NT2/D1 (cell line): ENCODE measurements around the gene GTPBP8.

Experiments
- DNase-seq: peaks from one replicate; pipeline ENCODE4 v3.0.0-alpha.2; 2011; ENCODE audit warnings: low read depth, low spot score
- H3K27me3 ChIP-seq: 2 replicates; pipeline ENCODE4 v1.6.0; 2011; ENCODE audit warnings: mild to moderate bottlenecking; ENCODE audit not compliant: insufficient read length, insufficient read depth
- H3K36me3 ChIP-seq: 2 replicates; pipeline ENCODE4 v1.6.1; 2011; ENCODE audit warnings: mild to moderate bottlenecking, low read length, mixed read lengths; ENCODE audit not compliant: insufficient read depth, insufficient read length
- H3K4me1 ChIP-seq: 2 replicates; pipeline ENCODE4 v1.5.1; 2011; ENCODE audit not compliant: insufficient read depth, insufficient read length
- H3K4me3 ChIP-seq: 2 replicates; pipeline ENCODE4 v1.5.1; 2011; ENCODE audit warnings: low read depth; ENCODE audit not compliant: insufficient read length
- H3K9ac ChIP-seq: 2 replicates; pipeline ENCODE4 v1.6.0; 2011; ENCODE audit warnings: low read depth; ENCODE audit not compliant: insufficient read length
- H3K9me3 ChIP-seq: 2 replicates; pipeline ENCODE4 v1.5.1; 2011; ENCODE audit warnings: mild to moderate bottlenecking, low read length; ENCODE audit not compliant: insufficient read depth
- SUZ12 ChIP-seq: IDR thresholded peaks from 2 replicates; pipeline ENCODE4 v1.6.1; 2011; ENCODE audit not compliant: insufficient read length, insufficient read depth; ENCODE audit errors: extremely low read depth
- YY1 ChIP-seq: IDR thresholded peaks from 2 replicates; pipeline ENCODE4 v1.6.1; 2011; ENCODE audit not compliant: insufficient read length, insufficient read depth
- ZNF274 ChIP-seq: IDR thresholded peaks from 2 replicates; pipeline ENCODE4 v1.6.1; 2011; ENCODE audit warnings: mild to moderate bottlenecking, low read depth, low read length

The GTPBP8 gene

GRCh38 chr3:112990672-112991602, at the start of gene GTPBP8:
Gene GTPBP8 (plus strand): TSS chr3:112990984. CDS start chr3:112991000, 16 bp downstream.
- H3K36me3 ChIP-seq: peaks cover 28% of the 10 kb centered on the region
- no peaks in the 10 kb centered on the region for H3K9me3 ChIP-seq
- H3K9ac ChIP-seq: peak within 1 kb of the TSS; percentile 99
- peak; percentile 67 for TF ChIP-seq YY1
- no peak for TF ChIP-seq ZNF274
- no peak for TF ChIP-seq SUZ12
- peak; percentile 84 for DNase-seq
- no peaks in the 10 kb centered on the region for H3K27me3 ChIP-seq
- H3K4me3 ChIP-seq: peak within 1 kb of the TSS; percentile 93
- H3K4me1 ChIP-seq: no peaks in the 10 kb centered on the region

- H3K4me3 ChIP-seq: no peak overlapping the region
- no peaks in the 10 kb centered on the region for H3K27me3 ChIP-seq
- no peaks in the 10 kb centered on the region for H3K36me3 ChIP-seq
- no peaks in the 10 kb centered on the region for H3K9me3 ChIP-seq
- no peak for TF ChIP-seq ZNF274
- no peak for TF ChIP-seq SUZ12
- TF ChIP-seq YY1: no peak
- H3K9ac ChIP-seq: no peak overlapping the region
- no peak for DNase-seq
- no peaks in the 10 kb centered on the region for H3K4me1 ChIP-seq
Measured at GRCh38 chr3:112948346-112948838, 42.4 kb upstream of the GTPBP8 start.

DNA sequence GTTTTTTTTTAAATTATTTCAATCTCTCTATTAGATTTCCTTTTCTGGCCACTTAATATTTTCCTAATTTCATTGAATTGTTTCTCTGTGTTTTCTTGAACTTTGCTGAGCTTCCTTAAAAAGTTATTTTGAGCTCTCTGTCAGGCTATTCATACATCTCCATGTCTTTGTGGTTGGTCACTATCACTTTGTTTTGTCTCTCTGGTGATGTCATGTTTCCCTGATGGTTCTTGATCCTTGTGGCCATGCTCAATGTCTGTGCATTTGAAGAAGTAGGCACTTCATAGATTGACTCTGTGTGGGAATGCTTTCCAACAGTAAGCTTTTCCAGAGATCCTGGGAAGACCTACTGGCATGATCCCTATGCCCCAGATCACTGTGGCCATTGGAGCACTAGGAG, 34.4 kb upstream of the GTPBP8 start:
- no peaks in the 10 kb centered on the region for H3K36me3 ChIP-seq
- H3K27me3 ChIP-seq: no peaks in the 10 kb centered on the region
- no peaks in the 10 kb centered on the region for H3K4me1 ChIP-seq
- TF ChIP-seq ZNF274: no peak
- no peak for TF ChIP-seq YY1
- no peak for DNase-seq
- no peak overlapping the region for H3K9ac ChIP-seq
- no peaks in the 10 kb centered on the region for H3K9me3 ChIP-seq
- H3K4me3 ChIP-seq: no peak overlapping the region

DNA sequence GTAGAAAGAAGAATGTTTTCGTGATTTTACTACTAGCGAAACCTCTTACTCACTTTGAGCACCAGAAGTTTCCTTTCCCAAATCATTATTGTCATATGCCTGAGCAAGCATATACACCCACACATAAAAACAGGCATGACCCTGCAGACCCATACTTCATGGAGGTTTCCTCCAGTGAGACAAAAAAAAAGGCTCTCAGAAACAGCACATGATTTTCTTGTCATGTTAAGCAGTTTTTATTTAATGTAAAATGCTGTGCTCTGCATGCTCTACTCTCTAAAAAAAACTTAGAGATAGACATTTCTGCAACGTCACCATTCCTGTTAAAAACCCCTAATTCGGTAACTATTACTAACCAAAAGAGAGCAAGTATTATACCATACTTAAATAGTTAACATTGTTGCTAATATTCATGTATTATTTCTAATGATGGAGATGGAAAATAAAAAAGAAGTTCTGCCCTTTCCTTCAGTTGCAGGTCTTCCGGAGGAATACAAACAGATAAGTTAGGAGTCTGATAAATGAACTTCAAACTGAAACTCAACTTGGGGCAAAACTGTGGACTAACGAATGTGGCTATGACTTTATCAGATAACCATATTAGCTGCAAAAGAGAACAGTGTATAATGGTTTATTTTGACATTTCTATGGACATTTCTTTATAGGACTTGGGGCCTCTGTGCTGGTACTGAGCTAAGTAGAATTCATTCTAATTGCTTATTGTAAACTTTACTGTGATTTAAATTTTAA, 31.8 kb upstream of the GTPBP8 start:
- H3K27me3 ChIP-seq: no peaks in the 10 kb centered on the region
- no peak overlapping the region for H3K4me3 ChIP-seq
- no peaks in the 10 kb centered on the region for H3K36me3 ChIP-seq
- DNase-seq: no peak
- no peaks in the 10 kb centered on the region for H3K4me1 ChIP-seq
- H3K9ac ChIP-seq: no peak overlapping the region
- TF ChIP-seq YY1 (no peak), SUZ12 (no peak), ZNF274 (no peak)
- peaks cover 13% of the 10 kb centered on the region; the same call in 1 of the 2 replicates for H3K9me3 ChIP-seq

DNA sequence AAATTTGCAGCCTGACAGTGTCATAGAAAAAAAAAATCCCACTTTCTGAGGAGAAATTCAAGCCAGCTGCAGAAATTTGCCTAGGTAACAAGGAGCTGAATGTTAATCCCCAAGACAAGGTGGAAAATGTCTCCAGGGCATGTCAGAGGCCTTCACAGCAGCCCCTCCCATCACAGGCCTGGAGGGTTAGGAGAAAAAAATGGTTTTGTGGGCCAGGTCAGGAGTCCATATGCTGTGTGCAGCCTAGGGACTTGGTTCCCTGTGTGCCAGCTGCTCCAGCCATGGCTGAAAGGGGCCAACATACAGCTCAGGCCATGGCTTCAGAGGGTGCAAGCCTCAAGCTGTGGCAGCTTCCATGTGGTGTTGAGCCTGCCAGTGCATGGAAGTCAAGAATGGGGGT, 27.1 kb upstream of the GTPBP8 start:
- H3K36me3 ChIP-seq: no peaks in the 10 kb centered on the region
- no peaks in the 10 kb centered on the region for H3K4me1 ChIP-seq
- TF ChIP-seq ZNF274 (no peak), YY1 (no peak), SUZ12 (no peak)
- DNase-seq: no peak
- no peak overlapping the region for H3K4me3 ChIP-seq
- peaks cover 21% of the 10 kb centered on the region; the same call in 1 of the 2 replicates for H3K9me3 ChIP-seq
- no peak overlapping the region for H3K9ac ChIP-seq
- H3K27me3 ChIP-seq: no peaks in the 10 kb centered on the region

- no peaks in the 10 kb centered on the region for H3K36me3 ChIP-seq
- no peaks in the 10 kb centered on the region for H3K4me1 ChIP-seq
- H3K9me3 ChIP-seq: peaks cover 21% of the 10 kb centered on the region; the same call in 1 of the 2 replicates
- H3K4me3 ChIP-seq: no peak overlapping the region
- TF ChIP-seq YY1 (no peak), ZNF274 (no peak), SUZ12 (no peak)
- DNase-seq: no peak
- H3K27me3 ChIP-seq: no peaks in the 10 kb centered on the region
- H3K9ac ChIP-seq: no peak overlapping the region
Measured at GRCh38 chr3:112965656-112966055, 25.1 kb upstream of the GTPBP8 start.

DNA sequence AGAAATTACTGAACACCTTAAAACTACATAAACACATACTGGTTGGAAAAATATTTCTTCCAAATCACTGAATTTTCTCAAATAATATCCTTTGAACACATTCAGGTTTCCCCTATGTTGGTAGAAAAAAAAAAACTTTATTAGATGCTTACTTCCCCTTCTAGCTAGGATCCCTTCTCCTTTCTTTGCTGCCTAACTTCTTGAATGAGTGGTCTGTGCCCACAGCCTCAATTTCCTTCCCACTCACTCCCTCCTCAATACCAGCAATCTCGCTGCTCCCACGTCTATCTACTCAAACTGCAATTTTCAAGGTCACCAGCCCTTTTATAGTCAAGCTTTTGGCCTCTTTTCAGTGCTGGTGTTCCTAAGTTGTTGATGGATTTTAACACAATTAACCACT, 24.2 kb upstream of the GTPBP8 start:
- no peaks in the 10 kb centered on the region for H3K4me1 ChIP-seq
- H3K36me3 ChIP-seq: no peaks in the 10 kb centered on the region
- H3K27me3 ChIP-seq: no peaks in the 10 kb centered on the region
- peaks cover 21% of the 10 kb centered on the region; the same call in 1 of the 2 replicates for H3K9me3 ChIP-seq
- DNase-seq: no peak
- TF ChIP-seq YY1 (no peak), SUZ12 (no peak), ZNF274 (no peak)
- no peak overlapping the region for H3K4me3 ChIP-seq
- H3K9ac ChIP-seq: no peak overlapping the region
